Ramos (cell line): Measurements from ENCODE around the gene WRNIP1.
"Not testable (repeated sequence)": the region's sequence is repeated elsewhere in the genome, so short reads cannot be mapped to it uniquely, and the experiment has no call there.

Experiments used
- in situ Hi-C: fragments of 300-500 bp; cut with MboI; formaldehyde crosslinking; loops from one replicate; pipeline ENCODE4 v1.14.3; 2022; ENCODE audit warnings: low sequenced_read_pairs; ENCODE audit not compliant: unreplicated experiment

The WRNIP1 gene

DNA sequence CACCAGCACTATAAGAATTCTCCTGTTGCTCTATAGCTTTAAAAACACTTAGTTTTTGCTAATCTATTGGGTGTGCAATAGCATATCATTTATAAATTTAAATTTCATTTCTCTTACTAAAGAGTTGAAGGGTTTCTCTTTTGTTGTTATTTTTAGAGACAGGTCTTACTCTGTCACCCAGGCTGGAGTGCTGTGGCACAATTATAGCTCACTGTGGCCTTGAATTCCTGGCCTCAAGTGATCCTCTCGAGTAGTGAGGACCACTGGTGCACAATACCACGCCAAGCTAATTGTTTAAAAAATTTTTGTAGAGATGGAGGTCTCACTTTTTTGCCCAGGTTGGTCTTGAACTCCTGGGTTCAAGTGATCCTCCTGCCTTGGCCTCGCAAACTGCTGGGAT lies 6.2 kb upstream of the WRNIP1 start:
- in situ Hi-C loops: no loop called here

GRCh38 chr6:2760882-2761842 lies 4.0 kb upstream of the WRNIP1 start:
- in situ Hi-C loops: no loop called here

DNA sequence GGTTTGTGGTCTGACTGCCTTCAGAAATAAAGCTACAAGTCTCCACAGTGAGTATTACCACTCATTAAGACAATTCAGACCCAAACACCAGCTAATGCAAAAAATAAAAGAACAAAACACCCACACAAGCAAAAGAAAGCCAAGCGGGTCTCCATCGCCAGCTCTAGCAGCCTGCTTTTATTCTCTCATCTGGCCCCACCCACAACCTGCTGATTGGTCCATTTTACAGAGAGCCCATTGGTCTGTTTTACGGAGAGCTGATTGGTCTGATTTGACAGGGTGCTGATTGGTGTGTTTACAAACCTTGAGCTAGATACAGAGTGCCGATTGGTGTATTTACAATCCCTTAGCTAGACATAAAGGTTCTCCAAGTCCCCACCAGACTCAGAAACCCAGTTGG lies 2.3 kb upstream of the WRNIP1 start:
- in situ Hi-C loops: not testable (repeated sequence)

GRCh38 chr6:2763345-2763841 lies 1.8 kb upstream of the WRNIP1 start:
- in situ Hi-C loops: no loop called here

DNA sequence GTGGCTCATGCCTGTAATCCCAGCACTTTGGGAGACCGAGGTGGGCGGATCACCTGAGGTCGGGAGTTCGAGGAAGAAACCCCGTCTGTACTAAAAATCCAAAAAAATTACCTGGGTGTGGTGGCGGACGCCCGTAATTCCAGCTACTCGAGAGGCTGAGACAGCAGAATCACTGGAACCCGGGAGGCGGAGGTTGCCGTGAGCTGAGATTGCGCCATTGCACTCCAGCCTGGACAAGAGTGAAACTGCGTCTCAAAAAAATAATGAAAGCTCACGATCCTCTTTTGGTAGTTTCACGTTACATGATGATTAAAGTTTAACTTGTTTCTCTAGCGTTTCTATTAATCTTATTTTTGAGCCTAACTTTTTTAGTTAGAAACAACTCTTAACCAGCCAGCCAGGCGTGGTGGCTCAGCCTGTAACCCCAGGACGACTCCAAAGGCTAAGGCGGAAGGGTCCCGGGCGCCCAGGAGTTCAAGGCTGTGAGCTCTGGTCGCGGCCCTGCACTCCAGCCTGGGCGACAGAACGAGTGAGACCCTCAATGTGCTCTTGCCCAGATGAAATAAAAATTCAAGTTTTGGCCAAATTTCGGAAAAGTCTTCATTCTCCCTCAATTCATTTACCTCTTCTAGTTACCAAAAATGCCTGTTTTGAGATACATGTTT lies 1.2 kb upstream of the WRNIP1 start:
- in situ Hi-C loops: no loop called here

DNA sequence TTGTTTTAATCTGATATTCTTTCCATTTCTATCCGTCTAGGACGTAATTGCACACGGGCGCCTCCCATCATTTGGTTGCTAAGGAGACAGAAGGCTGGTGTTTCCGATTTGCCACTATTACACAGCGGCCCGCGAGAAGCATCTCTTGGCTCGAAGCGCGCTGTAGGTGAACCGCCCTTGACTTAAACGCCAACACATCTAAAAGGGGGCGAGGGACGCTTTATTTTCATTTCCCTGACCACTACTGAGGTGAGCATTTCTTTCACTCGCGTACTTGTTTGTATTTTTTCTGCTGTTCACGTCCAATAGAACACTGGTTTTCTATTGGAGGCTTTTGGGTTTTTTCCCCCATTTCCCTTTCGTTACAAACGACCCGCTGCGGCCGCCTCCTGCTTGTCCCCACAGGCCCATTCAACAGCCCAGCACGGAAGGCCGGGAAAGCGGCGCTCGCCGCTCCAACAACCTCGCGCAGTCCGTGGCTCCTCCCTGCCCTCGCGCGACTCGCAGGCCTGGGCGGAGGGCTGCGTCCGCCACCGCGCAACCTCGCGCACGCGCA lies 505 bp upstream of the WRNIP1 start:
- in situ Hi-C loops: no loop called here

DNA sequence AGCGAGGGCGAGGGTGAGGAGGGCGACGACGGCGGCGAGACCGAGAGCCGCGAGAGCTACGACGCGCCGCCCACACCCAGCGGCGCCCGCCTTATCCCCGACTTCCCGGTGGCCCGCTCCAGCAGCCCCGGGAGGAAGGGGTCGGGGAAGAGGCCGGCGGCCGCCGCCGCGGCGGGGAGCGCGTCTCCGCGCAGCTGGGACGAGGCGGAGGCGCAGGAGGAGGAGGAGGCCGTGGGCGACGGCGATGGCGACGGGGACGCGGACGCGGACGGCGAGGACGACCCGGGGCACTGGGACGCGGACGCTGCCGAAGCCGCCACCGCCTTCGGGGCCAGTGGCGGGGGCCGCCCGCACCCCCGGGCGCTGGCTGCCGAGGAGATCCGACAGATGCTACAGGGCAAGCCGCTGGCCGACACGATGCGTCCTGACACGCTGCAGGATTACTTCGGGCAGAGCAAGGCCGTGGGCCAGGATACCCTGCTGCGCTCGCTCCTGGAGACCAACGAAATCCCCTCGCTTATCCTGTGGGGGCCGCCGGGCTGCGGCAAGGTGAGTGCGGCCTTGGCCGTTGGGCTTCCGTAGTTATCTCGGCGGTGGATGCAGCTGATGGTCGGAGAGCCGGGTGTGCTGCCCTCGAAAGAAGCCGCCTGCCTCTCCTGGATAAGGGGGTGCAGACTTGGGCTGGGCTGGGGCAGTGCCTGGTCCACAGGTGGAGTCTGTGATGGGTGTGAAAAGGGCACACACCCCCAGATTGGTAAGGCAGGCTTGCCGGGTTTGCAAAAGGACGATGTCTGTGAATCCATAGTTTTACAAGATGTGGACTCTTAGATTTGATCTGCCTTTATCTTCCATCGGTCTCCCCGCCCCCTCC lies 938 bp downstream of the WRNIP1 start:
- in situ Hi-C loops: no loop called here

GRCh38 chr6:2766767-2767656 lies 1.8 kb downstream of the WRNIP1 start:
- in situ Hi-C loops: no loop called here

GRCh38 chr6:2767657-2768524 lies 2.7 kb downstream of the WRNIP1 start:
- in situ Hi-C loops: no loop called here

GRCh38 chr6:2768696-2769095 lies 3.5 kb downstream of the WRNIP1 start:
- in situ Hi-C loops: no loop called here

GRCh38 chr6:2770171-2770570 lies 5.0 kb downstream of the WRNIP1 start:
- in situ Hi-C loops: no loop called here

GRCh38 chr6:2771079-2771478 lies 5.9 kb downstream of the WRNIP1 start:
- in situ Hi-C loops: no loop called here

GRCh38 chr6:2772840-2773239 lies 7.6 kb downstream of the WRNIP1 start:
- in situ Hi-C loops: no loop called here

DNA sequence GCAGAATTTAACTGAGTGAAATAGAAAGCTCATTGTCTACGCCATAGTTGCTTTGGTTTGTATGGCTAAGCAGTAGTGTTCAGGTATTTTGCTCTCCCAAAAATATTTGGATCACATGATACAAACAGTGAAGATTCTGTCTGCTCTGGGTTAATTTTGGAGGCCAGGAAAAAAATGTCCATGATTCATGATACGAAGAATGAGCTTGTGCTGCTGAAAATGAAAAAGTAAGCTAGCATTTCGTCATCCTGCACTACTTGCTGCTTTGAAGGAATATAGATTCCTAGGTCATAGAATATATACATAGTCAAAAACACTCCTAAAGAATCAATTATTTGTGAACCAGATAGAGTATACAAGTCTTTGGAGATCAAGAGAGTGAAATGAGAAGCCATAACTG lies 8.3 kb downstream of the WRNIP1 start:
- in situ Hi-C loops: no loop called here

- in situ Hi-C loops: no loop called here
These were observed 9.8 kb downstream of the WRNIP1 start for GRCh38 chr6:2775003-2775402.

GRCh38 chr6:2777249-2777648 lies 12.1 kb downstream of the WRNIP1 start:
- in situ Hi-C loops: no loop called here

GRCh38 chr6:2780102-2780737 lies 15.0 kb downstream of the WRNIP1 start:
- in situ Hi-C loops: no loop called here
